GM19397 (cell line): ENCODE results near the gene PPIF.

Source experiments
- ATAC-seq: cut with Tn5 transposase; IDR thresholded peaks from one replicate; pipeline ENCODE4 v1.9.1; 2021; ENCODE audit warnings: mild to moderate bottlenecking, moderate library complexity; ENCODE audit not compliant: unreplicated experiment

Gene PPIF

GRCh38 chr10:79384773-79385391, 37.6 kb downstream of the PPIF start:
- ATAC-seq = no peak

- ATAC-seq = no peak
Observed at GRCh38 chr10:79385392-79385795, 38.1 kb downstream of the PPIF start.

GRCh38 chr10:79385804-79386531, 38.7 kb downstream of the PPIF start:
- ATAC-seq = no peak

GRCh38 chr10:79386637-79387465, 39.6 kb downstream of the PPIF start:
- ATAC-seq = no peak

- no peak for ATAC-seq
Observed at GRCh38 chr10:79387466-79387973, 40.3 kb downstream of the PPIF start.

GRCh38 chr10:79387974-79388850, 40.9 kb downstream of the PPIF start:
- no peak for ATAC-seq

GRCh38 chr10:79390057-79390456, 42.8 kb downstream of the PPIF start:
- ATAC-seq = no peak

- no peak for ATAC-seq
Observed at GRCh38 chr10:79390551-79391229, 43.4 kb downstream of the PPIF start.

- ATAC-seq = no peak
Observed at GRCh38 chr10:79391231-79392019, 44.2 kb downstream of the PPIF start.

- ATAC-seq = no peak
Observed at GRCh38 chr10:79392020-79392398, 44.7 kb downstream of the PPIF start.

- ATAC-seq = no peak
Observed at GRCh38 chr10:79392506-79393176, 45.4 kb downstream of the PPIF start.

- no peak for ATAC-seq
Observed at GRCh38 chr10:79393221-79393923, 46.1 kb downstream of the PPIF start.

- no peak for ATAC-seq
Observed at GRCh38 chr10:79393924-79394610, 46.8 kb downstream of the PPIF start.

- ATAC-seq = no peak
Observed at GRCh38 chr10:79394664-79395063, 47.4 kb downstream of the PPIF start.

GRCh38 chr10:79396520-79396919, 49.3 kb downstream of the PPIF start:
- no peak for ATAC-seq

- no peak for ATAC-seq
Observed at GRCh38 chr10:79397051-79397450, 49.8 kb downstream of the PPIF start.

- ATAC-seq = no peak
Observed at GRCh38 chr10:79397575-79398303, 50.5 kb downstream of the PPIF start.
